GM21360 (cell line): Measurements from ENCODE around the gene DGKA.

ENCODE experiments used
- ATAC-seq: cut with Tn5 transposase; IDR thresholded peaks from one replicate; pipeline ENCODE4 v1.9.1; 2021; ENCODE audit warnings: mild to moderate bottlenecking, moderate library complexity; ENCODE audit not compliant: unreplicated experiment

DGKA gene

GRCh38 chr12:55931317-55931779 lies 386 bp downstream of the DGKA start:
- ATAC-seq: no peak

- no peak for ATAC-seq
These were observed 1.0 kb downstream of the DGKA start for GRCh38 chr12:55931780-55932550.

GRCh38 chr12:55932551-55932910 lies 1.6 kb downstream of the DGKA start:
- ATAC-seq: no peak

GRCh38 chr12:55933169-55933798 lies 2.3 kb downstream of the DGKA start:
- ATAC-seq: no peak

GRCh38 chr12:55933799-55934742 lies 3.1 kb downstream of the DGKA start:
- ATAC-seq: no peak

- no peak for ATAC-seq
These were observed 3.8 kb downstream of the DGKA start for GRCh38 chr12:55934773-55935172.

GRCh38 chr12:55935738-55936151 lies 4.8 kb downstream of the DGKA start:
- no peak for ATAC-seq

GRCh38 chr12:55937981-55938380 lies 7.0 kb downstream of the DGKA start:
- ATAC-seq: no peak

- ATAC-seq: no peak
These were observed 8.0 kb downstream of the DGKA start for GRCh38 chr12:55938826-55939501.

- ATAC-seq: peak; percentile 90
These were observed 9.2 kb downstream of the DGKA start for GRCh38 chr12:55940065-55940732.

- ATAC-seq: no peak
These were observed 11.1 kb downstream of the DGKA start for GRCh38 chr12:55942055-55942454.

GRCh38 chr12:55942577-55943136 lies 11.7 kb downstream of the DGKA start:
- ATAC-seq: no peak

GRCh38 chr12:55946553-55946952 lies 15.6 kb downstream of the DGKA start:
- ATAC-seq: no peak

GRCh38 chr12:55955344-55955743 lies 24.4 kb downstream of the DGKA start:
- no peak for ATAC-seq

GRCh38 chr12:55955800-55956508 lies 25.0 kb downstream of the DGKA start:
- ATAC-seq: no peak

GRCh38 chr12:55957106-55957859 lies 26.3 kb downstream of the DGKA start:
- no peak for ATAC-seq

- no peak for ATAC-seq
These were observed 32.8 kb downstream of the DGKA start for GRCh38 chr12:55963760-55964159.

- no peak for ATAC-seq
These were observed 34.3 kb downstream of the DGKA start for GRCh38 chr12:55965240-55965639.
